Measurements from ENCODE around the gene ISG15.
A peak's percentile ranks its signal among the peaks of the same experiment; 100 is the strongest.
"Not testable (repeated sequence)": the region's sequence is repeated elsewhere in the genome, so short reads cannot be mapped to it uniquely, and the experiment has no call there.

The ISG15 gene

DNA sequence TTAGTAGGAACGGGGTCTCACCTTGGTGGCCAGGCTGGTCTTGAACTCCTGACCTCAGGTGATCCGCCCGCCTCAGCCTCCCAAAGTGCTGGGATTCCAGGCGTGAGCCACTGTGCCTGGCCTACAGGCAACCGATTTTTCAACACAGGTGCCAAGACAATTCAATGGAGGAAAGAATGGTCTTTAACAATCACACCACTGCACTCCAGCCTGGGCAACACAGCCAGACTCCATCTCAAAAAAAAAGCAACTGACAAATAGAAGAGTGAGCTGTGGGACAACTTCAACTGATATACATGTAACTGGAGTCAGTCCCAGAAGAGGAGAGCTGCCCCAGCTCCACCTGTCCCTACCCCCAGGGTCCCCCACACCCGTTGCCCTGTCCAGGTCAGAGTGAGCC, 18.8 kb upstream of the ISG15 start:
- not testable (repeated sequence) for DNase-seq (ENCODE audit: low spot score)

DNA sequence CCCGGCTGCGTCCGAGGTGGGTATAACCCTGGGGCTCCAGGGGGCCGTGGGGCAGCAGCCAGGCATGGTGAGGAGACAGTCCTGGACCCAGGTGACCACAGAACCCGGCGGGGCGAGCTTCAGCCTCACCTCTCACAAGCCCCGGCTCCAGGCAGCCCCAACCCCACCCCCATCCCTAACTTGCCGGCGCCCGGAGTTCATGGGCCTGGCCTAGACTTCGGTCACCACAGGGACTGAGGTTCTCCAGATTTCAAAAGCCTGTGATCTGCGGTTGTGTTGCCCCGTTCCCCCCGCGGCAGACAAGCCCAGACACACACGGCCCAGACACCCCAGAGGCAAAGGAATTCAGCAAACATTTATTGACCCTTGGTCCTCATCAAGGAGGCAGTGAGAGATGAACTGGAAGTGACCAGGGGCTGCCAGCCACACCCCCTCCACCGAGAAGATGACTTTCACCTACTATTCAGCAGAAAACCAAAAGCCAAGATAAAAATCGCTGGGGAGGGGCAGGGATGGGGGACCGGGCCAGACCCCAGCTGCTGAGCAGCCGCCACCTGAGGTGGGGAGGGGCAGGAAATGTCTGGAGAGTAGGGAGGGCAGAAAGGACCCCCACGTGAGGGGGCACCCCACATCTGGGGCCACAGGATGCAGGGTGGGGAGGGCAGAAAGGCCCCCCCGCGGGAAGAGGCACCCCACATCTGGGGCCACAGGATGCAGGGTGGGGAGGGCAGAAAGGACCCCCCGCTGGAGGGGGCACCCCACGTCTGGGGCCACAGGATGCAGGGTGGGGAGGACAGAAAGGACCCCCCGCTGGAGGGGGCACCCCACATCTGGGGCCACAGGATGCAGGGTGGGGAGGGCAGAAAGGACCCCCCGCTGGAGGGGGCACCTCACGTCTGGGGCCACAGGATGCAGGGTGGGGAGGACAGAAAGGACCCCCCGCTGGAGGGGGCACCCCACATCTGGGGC, 17.3 kb upstream of the ISG15 start:
- DNase-seq (ENCODE audit: low spot score), result no peak

DNA sequence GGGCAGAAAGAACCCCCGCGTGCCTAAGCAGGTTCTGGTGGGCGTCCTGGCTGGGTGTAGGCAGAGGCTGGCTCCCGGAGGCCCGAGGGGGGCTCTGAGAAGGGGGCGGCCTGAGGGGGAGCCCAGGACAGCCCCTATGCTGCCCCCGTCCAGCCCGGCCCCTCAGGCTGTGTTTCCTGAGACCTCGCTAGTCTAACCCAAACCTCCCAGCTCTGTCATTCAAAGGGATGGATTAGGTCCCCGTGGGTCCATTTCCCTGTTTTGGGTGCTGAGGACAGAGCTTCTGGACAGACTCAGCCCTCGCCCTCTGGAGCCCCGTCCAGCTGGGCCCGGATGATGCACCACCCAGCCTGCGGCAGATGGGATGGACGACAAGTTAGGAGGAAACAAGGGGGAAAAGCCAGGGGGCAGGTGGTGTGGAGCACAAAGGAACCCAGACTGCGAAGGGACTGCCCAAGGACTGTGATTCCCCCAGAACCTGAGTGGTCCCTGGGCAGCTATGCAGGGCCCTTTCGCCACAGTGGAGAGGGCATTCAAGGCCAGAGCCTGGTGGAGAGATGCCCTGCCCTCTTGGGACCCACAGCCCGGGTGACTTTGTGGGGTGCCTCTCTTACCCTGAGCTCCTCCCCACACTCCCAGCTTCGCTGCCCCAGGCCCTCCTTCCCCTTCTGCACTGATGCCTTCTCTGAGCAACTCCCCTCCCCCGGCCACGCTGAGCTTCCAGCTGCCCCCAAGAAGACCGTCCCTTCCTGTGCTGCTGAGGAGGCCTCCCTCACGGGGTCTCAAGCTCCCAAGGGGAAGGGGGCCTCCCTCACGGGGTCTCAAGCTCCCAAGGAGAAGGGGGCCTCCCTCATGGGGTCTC, 16.2 kb upstream of the ISG15 start:
- no peak for DNase-seq (ENCODE audit: low spot score)

DNA sequence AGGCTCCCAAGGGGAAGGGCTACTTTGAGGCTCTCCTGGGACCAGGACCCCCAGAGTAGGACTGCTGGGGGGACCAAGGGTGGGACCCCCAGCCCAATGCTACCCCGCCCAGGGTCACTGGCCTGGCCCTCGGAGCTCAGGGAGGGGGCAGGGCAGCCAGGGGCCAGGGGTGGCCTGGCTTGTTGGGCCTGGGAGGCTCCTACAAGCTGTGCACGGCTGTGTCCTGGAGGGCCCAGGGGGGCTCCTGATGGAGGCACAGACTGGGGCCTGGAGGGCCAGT, 15.6 kb upstream of the ISG15 start:
- no peak for DNase-seq (ENCODE audit: low spot score)

DNA sequence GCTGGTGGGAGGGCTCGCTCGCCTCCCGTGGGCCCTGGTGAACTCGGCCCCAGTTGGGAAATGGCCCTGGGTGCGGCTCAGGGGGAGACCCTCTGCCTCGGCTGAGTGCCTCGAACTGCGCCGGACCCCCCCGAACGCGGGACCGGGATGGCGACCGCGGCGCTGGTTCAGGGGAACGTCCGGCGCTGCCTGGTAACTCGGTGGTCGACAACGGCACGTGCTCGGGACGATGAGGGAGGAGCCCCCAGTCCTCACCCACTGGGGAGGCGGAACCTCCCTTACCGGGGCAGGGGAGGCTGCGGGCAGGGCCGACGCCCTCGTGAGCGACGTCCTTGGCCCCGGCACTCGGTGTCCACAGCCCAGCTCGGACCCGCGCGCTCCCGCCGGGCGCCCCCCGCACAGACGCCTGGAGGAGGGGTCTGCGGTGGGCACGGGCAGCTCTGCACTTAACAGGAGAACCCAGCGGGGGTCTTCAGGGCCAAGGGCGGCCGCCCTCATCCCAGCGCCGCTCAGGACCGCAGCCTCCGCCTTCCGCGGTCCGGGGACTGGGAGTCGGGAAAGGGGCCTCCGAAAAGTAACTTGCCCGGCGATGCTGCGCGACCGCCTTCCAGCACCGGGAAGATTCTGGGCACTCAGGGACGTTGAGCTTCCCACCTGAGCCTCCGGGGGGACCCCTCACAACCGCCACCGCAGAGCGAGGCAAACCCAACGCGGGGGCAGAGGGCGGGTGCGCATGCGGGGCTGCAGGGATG, 15.1 kb upstream of the ISG15 start:
- no peak for DNase-seq (ENCODE audit: low spot score)

DNA sequence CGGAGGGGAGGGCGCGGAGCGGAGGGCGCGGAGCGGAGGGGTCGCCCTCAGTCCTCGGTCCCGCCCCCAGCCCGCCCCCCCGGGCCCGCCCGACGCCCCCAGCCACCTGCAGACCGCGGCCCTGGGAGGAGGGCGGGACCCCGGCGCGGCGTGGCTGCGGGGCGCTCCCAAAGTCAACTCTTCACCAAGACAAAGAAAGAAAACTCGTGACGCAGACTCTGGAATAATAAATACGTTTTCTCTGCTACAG, 14.6 kb upstream of the ISG15 start:
- DNase-seq (ENCODE audit: low spot score), result no peak

DNA sequence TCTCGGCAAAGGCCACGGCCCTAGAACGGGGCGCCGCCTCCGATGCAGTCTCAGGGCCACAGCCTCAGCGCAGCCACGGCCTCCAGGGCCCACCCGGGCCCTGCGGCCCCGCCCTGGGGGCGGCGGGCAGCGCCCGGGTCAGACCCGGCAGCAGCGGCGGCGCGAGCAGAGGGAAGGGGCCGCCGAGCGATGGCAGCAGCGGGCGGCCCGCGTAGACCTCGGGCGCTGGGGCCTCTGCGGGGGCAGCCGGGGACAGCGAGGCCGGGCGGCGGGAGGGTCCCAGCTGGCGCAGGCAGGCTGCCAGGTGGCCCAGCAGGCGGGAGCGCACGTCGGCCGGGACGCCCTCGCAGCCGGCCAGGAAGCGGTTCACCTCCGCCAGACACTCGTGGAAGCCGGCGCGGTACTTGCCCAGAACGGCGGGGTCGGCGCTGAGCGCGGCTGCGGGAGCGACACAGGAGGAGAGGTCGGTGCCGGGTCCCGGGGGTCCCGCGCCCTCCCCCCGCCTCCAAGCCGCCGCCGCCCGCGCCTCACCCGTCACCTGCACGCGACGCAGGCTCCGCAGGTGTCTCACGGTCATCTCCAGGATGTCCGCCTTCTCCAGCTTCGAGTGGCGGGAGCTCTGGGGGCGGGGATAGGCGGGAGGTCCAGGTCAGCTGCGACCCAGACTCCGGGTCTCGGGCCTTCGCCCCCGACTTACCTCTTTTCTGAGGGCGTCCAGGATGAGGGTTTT, 14.1 kb upstream of the ISG15 start:
- no peak for DNase-seq (ENCODE audit: low spot score)

DNA sequence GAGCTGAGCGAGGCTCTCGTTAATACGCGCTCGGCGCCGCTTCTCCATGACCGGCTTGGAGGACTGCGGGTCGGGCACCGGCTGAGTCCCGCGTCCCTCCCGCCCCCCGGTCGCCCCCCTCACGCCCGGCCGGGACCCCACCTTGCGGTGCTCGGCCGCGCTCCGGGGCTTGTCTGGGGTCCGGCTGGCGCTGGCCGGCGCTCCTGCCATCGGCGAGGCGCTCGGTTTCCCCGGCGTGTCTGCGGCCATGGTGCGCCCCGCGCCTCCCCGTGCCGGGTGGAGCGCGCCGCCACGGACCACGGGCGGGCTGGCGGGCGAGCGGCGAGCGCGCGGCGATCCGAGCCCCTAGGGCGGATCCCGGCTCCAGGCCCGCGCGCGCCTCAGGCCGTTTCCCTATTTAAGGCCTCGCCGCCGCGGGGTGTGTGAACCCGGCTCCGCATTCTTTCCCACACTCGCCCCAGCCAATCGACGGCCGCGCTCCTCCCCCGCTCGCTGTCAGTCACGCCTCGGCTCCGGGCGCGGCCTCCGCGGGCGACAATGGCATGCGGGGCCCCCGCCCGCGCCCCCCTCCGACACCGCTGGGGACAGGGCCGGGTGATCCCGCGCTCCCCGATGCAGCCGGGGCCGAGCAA, 13.5 kb upstream of the ISG15 start, which contains the start of gene HES4:
TSS of gene HES4 (minus strand) at position 373 of the 632 bp plus-strand sequence. CDS start at position 249, 124 bp downstream.
- peak; percentile 53 for DNase-seq (ENCODE audit: low spot score)

DNA sequence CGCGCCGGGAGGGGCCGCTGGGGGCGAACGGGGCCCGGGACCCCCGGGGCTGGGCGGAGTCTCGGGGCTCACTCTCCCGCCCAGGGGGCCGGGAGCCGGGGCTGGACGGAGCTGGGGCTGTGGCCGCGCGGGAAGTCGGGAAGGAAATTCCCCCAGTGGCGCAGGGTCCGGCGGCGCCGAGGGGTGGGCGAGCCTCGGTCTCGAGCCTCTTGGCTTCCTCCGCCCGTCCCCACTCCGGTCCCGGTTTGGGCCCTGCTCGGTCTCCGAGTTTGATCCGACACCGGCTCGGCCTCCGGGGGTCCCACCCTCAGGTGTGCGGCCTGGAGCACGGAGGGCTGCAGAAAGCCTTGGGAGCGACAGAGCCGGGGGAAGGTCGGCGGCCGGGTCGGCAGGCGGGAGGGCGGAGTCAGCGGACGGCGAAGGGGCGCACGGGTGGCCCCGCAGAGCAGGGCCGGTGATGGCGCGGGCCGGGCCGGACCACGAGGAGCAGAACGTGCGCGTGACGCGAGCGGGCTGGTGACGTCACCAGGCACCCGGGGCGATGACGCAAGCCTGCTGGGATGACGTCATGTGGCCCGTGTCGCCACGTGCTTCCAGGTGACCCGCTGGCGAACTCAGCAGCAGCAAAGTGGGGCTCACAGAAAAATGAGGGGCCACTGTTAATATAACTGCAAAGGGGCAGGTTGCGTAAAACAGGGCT, 12.8 kb upstream of the ISG15 start:
- DNase-seq (ENCODE audit: low spot score), result peak; percentile 55

DNA sequence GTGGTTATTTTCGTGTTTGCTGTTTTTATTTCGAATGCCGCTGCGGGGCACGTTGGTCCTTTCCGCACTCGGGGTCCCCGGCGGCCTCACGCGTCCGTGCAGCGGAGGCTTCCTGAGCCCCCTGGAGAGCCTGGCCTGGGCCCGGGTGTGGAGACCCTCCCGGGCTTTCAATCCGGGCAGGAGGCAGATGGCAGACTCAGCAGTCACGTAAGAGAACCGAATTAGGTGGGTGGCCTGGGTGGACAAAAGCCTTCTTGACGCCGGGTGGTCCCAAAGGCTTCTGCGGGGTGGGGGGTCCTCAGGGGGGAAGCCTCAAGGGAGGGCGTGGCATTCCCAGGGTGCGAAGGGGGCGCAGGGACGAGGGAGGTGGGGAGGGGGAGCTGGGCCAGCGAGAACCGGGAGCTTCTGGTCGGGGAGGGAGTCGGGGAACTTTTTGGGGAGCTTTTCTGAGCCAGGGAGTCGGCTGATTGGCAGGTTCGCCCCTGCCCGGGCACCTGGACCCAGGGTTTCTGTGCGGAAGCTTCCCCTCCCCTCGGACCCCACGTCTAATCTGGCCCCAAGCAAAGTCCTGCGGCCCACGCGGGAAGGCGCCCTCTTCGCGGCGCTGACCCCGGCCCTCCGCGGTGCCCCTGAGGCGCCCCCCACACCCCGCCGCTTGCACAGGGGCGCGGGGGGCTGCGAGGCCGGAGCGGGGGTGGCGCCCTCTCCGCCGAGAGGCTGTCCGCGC, 12.1 kb upstream of the ISG15 start:
- no peak for DNase-seq (ENCODE audit: low spot score)

DNA sequence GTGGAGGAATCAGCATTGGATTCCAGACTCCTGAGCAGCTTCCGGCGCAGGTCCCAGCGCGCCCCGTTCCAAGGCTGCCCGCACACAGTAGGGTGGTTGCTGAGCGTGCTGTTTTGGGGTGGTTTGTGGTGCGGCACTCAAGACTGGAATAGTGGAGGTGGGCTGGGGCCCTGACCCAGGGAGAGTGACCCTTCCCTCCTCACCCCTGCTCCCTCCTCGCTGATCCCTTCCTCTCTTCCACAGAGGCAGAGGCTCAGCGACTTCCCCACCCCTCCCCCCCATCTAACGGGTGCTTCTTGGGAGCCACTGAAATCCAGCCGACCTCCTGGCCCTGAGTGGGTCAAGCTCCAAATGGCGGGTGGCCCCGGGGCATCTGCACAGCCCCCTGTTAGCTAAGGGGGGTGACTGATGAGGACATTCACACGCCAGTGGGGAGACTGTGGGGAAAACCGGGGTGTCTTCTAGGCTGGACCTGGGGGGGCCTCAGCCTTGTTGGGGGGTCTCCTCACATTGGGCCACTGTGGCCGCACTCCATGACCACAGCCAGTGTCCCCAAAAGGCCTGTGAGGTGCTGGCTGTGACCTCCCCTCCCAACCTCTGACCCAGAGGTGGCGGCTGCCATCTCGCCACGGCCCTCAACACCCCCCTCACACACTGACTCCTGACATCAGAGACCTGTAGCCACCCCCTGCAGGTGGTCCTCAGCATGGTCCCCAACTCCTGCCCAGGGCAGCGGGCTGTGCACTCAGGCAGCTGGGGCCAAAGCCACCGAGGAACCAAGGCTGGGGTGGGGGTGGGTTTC, 9.5 kb upstream of the ISG15 start:
- no peak for DNase-seq (ENCODE audit: low spot score)

DNA sequence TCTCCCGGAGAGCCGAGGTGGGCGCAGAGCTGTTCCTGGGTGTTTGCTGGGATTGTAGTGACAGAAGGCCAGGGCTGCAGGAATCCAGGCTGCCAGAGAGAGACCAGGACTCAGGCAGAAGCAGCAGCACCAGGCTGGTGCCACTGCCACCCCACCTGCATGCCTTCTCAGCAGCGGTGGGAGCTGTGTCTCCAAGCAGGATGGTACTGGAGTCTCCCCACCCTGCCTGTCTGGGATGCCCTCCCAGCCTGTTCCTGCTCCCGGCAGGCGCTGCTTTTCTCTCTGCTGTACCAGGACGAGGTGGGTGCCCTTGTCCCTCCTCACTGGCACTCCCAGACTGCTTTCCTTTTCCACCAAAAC, 8.9 kb upstream of the ISG15 start:
- no peak for DNase-seq (ENCODE audit: low spot score)

DNA sequence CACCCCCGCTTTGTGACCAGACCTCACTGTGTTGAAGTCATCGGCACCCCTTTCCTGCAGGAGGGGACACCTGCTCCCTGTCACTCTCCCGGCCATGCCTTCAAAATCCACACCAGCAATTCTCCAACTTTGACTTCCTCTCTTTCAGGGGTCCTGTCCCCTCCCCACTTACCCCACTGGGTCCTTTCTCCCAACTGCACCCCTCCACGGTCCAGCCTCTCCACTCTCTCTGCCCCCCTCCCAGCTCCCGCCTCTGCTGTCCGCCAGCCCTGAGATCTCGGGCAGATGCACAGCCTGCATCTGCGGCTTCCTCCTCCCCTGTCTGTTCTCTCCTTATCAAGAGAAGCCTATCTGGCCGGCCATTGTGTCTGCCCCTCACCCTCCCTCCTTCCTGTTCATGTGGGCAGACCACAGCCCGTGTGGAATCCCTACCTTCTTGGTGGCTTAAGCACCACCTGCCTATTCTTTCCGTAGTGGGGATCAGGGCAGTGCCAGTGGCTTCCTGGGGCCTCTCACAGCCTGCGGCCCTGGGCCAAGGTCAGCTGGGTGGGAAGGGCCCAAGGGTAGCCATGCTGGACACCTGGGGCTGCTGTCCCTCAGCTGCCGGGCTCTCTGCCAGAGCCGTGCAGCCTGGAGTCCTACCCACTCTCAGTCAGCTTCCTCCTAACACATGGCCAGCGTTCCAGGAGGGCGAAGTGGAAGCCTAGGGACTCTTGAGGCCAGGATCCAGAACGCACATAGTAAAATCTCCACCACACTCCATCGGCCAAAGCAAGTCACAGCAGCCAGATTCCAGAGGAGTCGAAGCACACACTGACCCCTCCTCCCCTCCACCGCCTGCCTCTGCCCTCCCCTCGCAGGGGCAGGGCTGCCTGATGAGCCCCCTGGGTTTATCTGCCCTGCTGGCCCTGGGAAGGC, 8.3 kb upstream of the ISG15 start:
- DNase-seq (ENCODE audit: low spot score), result no peak

DNA sequence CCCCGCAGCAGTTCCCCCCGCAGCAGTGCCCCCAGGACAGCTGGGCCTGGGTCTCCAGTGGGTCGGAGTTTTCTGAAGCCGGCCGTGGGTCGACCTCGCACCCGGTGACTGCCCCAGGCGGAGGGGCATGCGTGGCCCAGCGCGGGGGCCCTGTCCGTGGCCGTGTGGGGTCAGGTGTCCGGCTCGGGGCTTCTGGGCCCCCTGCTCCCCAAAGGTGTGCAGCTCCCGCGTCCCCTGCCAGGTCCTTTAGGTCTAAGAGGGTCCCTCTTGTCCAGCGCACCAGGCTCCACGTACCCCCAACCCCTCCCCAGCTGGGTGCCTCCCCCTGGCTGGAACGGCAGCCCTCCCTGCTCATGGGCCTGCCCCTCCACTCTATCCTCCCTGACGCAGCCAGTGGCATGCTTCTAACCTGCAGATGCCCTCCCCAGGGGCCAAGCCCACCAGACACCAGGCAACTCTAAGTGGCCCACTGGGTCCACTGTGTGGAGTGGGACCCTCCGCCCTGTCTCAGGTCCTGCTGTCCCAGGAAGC, 7.5 kb upstream of the ISG15 start:
- no peak for DNase-seq (ENCODE audit: low spot score)

DNA sequence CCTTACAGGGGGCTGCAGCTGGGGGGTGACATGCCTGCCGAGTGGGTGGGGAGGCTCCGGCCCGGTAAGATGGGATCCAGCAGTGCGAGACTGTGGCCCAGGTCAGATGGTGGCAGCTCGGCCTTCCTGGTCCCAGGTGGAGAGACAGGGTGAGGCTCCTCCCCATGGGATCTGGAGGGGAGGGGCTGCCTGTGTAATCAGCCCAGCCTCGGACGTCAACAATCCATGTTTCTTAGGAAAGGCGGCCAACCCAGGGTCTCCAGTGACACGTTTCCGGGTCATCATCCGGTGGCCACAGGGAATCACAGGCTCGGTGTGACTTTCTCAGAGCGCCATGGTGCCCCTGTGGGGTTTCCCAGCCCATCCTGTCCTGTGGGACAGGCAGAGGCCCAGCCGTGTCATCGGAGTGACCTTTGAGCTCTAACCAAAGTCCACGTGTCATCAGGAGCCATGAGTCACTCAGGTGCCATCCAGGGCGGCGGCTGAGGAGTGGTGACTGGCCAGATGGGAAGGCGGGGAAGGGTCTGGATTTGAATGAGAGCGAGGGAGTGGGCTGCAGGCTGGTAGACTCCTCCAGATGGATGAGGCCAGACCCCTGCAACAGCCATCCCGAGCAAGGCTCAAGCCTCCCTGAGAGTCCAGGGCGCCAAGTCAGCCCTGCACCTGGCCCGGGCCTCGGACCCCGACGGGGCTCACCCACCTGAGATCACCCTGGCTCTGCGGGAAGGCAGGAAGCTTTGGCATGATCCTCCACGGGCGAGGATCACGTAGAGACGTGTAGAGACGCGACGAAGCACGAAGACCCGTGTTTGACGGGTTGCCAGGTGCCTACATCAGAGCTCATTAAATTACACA, 6.8 kb upstream of the ISG15 start:
- no peak for DNase-seq (ENCODE audit: low spot score)

DNA sequence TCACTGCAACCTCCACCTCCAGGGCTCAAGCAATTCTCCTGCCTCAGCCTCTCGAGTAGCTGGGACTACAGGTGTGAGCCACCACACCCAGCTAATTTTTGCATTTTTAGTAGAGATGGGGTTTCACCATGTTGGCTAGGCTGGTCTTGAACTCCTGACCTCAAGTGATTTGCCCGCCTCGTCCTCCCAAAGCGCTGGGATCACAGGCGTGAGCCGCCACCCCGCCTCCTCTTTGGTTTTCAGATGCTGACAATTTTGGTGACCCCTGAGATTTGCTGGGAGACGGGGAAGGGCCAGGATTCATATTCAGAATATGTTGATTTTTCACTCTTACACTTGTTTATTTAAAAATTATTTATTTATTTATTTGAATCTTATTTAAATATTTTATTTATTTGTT, 3.2 kb upstream of the ISG15 start:
- DNase-seq (ENCODE audit: low spot score), result not testable (repeated sequence)

DNA sequence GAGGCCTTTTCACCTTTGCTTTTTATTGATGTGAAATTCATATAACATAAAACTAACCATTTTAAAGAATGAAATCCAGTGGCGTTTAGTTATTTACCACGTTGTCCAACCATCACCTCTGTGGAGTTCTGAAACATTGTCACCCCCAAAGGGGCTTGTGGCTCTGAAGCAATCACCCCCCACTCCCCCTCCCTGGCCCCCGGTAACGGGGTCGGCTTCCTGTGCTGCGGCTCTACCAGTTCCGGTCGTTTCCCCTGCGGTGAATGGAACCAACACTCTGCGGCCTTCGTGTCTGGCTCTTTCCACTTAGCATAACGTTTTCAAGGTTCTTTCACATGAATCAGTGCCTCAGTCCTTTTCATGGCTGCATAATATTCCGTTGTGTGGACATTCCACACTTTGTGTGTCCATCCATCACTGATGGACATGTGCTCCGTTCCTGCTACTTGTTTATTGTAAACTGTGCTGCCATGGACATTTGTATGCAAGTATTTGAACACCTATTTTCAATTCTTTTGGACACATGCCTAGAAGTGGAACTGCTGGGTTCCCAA, 1.8 kb upstream of the ISG15 start:
- no peak for DNase-seq (ENCODE audit: low spot score)

All from activated CD4-positive, alpha-beta T cell treated with anti-CD3 and anti-CD28 coated beads, Interleukin-2, Interleukin-4, amounts not matched to agents 100 ng/mL and 50 ng/mL, durations not matched to agents 16 hours and 8 hours (primary cell).